Keratinocyte (primary cell): ENCODE data around the gene PWWP2B. TPM values are rescaled to one million over a fixed set of nuclear protein-coding genes. Genes with fewer than 3 reads are reported as not detected.

Source experiments
- DNase-seq: peaks from one replicate; pipeline ENCODE4 v3.0.0-alpha.2; 2011; ENCODE audit warnings: low read depth, missing footprints, low spot score
- FAIRE-seq: peaks from 2 replicates; lab custom pipeline; 2011; peaks lifted over from hg19 to GRCh38; lab: Jason Lieb, UNC
- H2AFZ ChIP-seq: 2 replicates; pipeline ENCODE4 v1.6.0; 2012; ENCODE audit warnings: low read length, control low read depth, inconsistent platforms; ENCODE audit not compliant: control insufficient read depth
- H3K27ac ChIP-seq: 2 replicates; pipeline ENCODE4 v1.5.1; 2011; ENCODE audit warnings: low read length; ENCODE audit not compliant: control insufficient read depth, insufficient read depth
- H3K27me3 ChIP-seq: 3 replicates; pipeline ENCODE4 v1.6.0; 2011; ENCODE audit warnings: low read length; ENCODE audit not compliant: control insufficient read depth, insufficient read depth; ENCODE audit errors: extremely low read depth
- H3K36me3 ChIP-seq, 2 experiments: 2 replicates in 1 of 2; 3 replicates in 1 of 2; pipeline ENCODE4 v1.5.1; 2011; ENCODE audit warnings: low read length in 2 of 2, mild to moderate bottlenecking in 1 of 2; ENCODE audit not compliant: control insufficient read depth in 2 of 2, insufficient read depth in 2 of 2; ENCODE audit errors: extremely low read depth in 1 of 2
- H3K4me1 ChIP-seq: 3 replicates; pipeline ENCODE4 v1.5.1; 2011; ENCODE audit warnings: low read length; ENCODE audit not compliant: control insufficient read depth, insufficient read depth; ENCODE audit errors: extremely low read depth
- H3K4me2 ChIP-seq: 3 replicates; pipeline ENCODE4 v1.6.0; 2011; ENCODE audit warnings: low read depth, low read length; ENCODE audit not compliant: control insufficient read depth, insufficient read depth; ENCODE audit errors: extremely low read depth
- H3K4me3 ChIP-seq, 3 experiments: fragments of 200-600 bp in 1 of 3; sonication (generic) in 1 of 3; 2 replicates in 2 of 3; 3 replicates in 1 of 3; pipeline ENCODE4 v1.5.1; 2011 to 2016; ENCODE audit warnings: low read length in 3 of 3, mild to moderate bottlenecking in 3 of 3, control low read depth in 2 of 3, inconsistent platforms in 1 of 3, low read depth in 1 of 3, mixed read lengths in 1 of 3, mixed run types in 1 of 3, moderate library complexity in 1 of 3; ENCODE audit not compliant: control insufficient read depth in 2 of 3, insufficient read depth in 2 of 3; ENCODE audit errors: extremely low read depth in 1 of 3
- H3K79me2 ChIP-seq: 2 replicates; pipeline ENCODE4 v1.6.0; 2012; ENCODE audit warnings: low read length; ENCODE audit not compliant: control insufficient read depth, insufficient read depth
- H3K9ac ChIP-seq: 3 replicates; pipeline ENCODE4 v1.6.0; 2011; ENCODE audit warnings: low read length; ENCODE audit not compliant: control insufficient read depth, insufficient read depth; ENCODE audit errors: extremely low read depth
- H3K9me1 ChIP-seq: 3 replicates; pipeline ENCODE4 v1.6.0; 2011; ENCODE audit warnings: low read length; ENCODE audit not compliant: control insufficient read depth, insufficient read depth; ENCODE audit errors: extremely low read depth
- H3K9me3 ChIP-seq: 2 replicates; pipeline ENCODE4 v1.5.1; 2012; ENCODE audit warnings: low read depth, low read length; ENCODE audit not compliant: control insufficient read depth
- H4K20me1 ChIP-seq: 3 replicates; pipeline ENCODE4 v1.6.0; 2011; ENCODE audit warnings: low read length; ENCODE audit not compliant: control insufficient read depth, insufficient read depth; ENCODE audit errors: extremely low read depth
- EZH2 ChIP-seq: IDR thresholded peaks from one replicate; pipeline ENCODE4 v1.6.1; 2012; ENCODE audit warnings: inconsistent platforms, mild to moderate bottlenecking, low read length, moderate library complexity
- dilution Hi-C: fragments of 300-500 bp; cut with MboI; formaldehyde crosslinking; loops from one replicate; pipeline ENCODE4 v1.7.0; 2020; ENCODE audit warnings: low sequenced_read_pairs; ENCODE audit not compliant: extremely low pct_ligation_motif_present
- polyA plus RNA-seq, 5 experiments: library from polyadenylated mRNA; depleted of rRNA in 3 of 5; stranded (reverse) in 3 of 5; stranded (forward) in 1 of 5; unstranded in 1 of 5; fragments of >200 nt; gene quantifications; 1 replicate in 1 of 5; 2 replicates in 3 of 5; 3 replicates in 1 of 5; pipeline versions ENCODE4 v1.2.1 to v1.2.3, GENCODE V29; 2011 to 2012; ENCODE audit warnings: missing spikeins in 2 of 5, low read depth in 1 of 5, low replicate concordance in 1 of 5
- TF ChIP-seq, protein P1 (sequence below), 3 experiments: IDR thresholded peaks in 1 of 3; conservative IDR thresholded peaks in 1 of 3; optimal IDR thresholded peaks in 1 of 3; 2 replicates in 2 of 3; 3 replicates in 1 of 3; pipeline versions ENCODE3 to v1.5.1; 2011; ENCODE audit warnings: low read length in 3 of 3, mild to moderate bottlenecking in 3 of 3, moderate library complexity in 2 of 3, control low read depth in 1 of 3, inconsistent platforms in 1 of 3; ENCODE audit not compliant: insufficient read depth in 2 of 3; ENCODE audit errors: extremely low read depth in 1 of 3

PWWP2B gene
- polyA plus RNA-seq, 1 donor (not counting 4 experiments of a cell fraction or from before 2014, with no cell fraction given), result 3.1 TPM

DNA sequence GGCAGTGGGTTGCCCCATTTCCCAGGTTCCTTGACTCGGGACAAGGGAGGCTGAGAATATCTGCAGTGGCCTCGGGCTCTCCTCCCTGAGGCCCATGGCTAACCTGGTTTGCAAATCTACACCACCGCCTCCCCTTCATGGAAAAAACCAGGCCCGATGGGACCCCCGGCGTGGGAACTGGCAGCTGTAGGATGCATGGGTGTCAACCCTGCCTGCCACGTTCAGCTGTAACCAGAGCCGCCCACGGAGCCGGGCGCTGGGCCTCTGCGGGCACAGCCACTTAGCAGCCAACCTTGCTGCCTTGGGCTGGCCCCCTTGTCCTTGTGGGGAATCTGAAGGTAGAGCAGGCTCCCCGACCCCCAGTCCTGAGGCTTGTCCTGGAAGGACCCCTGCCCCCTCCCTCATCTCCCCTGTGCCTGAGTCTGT, 1.6 kb downstream of the PWWP2B start:
- dilution Hi-C loops, result no loop called here
- H3K27ac ChIP-seq, result peak overlapping the region; percentile 61
- FAIRE-seq (no peak), DNase-seq (no peak)
- no peaks in the 10 kb centered on the region for H3K9me3 ChIP-seq
- H3K79me2 ChIP-seq, result peaks cover 35% of the 10 kb centered on the region
- peaks cover 11% of the 10 kb centered on the region for H3K4me1 ChIP-seq
- peak overlapping the region; percentile 40 to 80 (median 73) for H3K4me3 ChIP-seq
- H3K9ac ChIP-seq, result peak overlapping the region; percentile 84
- H3K27me3 ChIP-seq, result no peaks in the 10 kb centered on the region
- no peaks in the 10 kb centered on the region for H3K9me1 ChIP-seq
- H3K36me3 ChIP-seq, result peaks cover 0 to 4% of the 10 kb centered on the region in 2 experiments
- TF ChIP-seq, protein P1, sequence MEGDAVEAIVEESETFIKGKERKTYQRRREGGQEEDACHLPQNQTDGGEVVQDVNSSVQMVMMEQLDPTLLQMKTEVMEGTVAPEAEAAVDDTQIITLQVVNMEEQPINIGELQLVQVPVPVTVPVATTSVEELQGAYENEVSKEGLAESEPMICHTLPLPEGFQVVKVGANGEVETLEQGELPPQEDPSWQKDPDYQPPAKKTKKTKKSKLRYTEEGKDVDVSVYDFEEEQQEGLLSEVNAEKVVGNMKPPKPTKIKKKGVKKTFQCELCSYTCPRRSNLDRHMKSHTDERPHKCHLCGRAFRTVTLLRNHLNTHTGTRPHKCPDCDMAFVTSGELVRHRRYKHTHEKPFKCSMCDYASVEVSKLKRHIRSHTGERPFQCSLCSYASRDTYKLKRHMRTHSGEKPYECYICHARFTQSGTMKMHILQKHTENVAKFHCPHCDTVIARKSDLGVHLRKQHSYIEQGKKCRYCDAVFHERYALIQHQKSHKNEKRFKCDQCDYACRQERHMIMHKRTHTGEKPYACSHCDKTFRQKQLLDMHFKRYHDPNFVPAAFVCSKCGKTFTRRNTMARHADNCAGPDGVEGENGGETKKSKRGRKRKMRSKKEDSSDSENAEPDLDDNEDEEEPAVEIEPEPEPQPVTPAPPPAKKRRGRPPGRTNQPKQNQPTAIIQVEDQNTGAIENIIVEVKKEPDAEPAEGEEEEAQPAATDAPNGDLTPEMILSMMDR (optimal IDR thresholded peaks at IDR 0.05 in 1 of 3, IDR thresholded peaks at IDR 0.05 in 1 of 3, conservative IDR thresholded peaks at IDR 0.05 in 1 of 3; ENCODE audit: extremely low read depth in 1 of 3, insufficient read depth in 2 of 3, low read length in 3 of 3), result no peak
- TF ChIP-seq EZH2, result no peak
- no peak overlapping the region for H2AFZ ChIP-seq
- peaks cover 3% of the 10 kb centered on the region for H4K20me1 ChIP-seq
- peak overlapping the region; percentile 90 for H3K4me2 ChIP-seq

DNA sequence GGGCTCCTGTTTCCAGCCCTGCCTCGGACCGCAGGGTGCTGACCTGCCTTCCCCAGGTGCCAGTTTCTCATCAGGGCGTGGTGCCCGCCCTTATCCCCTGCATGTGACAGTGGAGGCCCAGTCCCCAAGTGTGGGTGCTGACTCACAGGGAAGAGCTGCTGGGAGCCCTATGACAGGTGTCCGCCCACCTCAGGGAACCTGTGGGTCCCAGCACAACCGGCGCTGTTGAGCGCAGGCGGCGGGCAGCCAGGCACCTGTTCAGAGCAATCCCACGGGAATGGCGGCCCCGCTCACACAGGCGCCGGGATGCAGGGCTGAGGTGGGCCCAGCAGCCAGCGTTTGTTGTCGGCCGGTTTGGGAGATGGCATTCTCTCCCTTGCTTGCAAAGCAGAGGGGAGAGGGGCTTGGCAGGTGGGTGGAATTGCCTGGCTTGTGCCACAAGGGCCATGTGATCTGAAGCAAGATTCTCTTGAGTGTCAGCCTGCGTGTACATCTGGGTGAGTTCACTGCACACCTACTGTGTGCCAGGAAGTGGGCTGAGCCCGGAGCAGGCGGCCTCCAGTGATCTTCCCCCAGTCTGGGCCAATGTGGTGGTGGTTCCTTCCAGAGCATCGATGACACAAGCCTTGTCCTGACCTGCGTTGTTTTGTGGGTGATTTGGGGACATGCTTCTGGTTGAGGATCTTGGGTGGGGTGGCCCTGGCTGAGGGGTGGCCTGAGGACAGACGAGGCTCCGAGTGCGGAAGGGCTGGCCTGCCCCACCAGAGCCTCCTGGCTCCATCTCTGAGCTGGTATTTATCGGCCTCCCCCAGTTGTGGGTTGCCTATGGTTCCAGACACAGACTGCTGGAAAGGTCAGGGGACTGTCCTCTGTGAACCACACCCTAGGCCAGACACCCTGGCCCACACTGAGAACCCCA, 2.4 kb downstream of the PWWP2B start:
- no peak for TF ChIP-seq EZH2
- TF ChIP-seq, protein P1 (optimal IDR thresholded peaks at IDR 0.05 in 1 of 3, IDR thresholded peaks at IDR 0.05 in 1 of 3, conservative IDR thresholded peaks at IDR 0.05 in 1 of 3; ENCODE audit: extremely low read depth in 1 of 3, insufficient read depth in 2 of 3, low read length in 3 of 3), result no peak
- no peak for FAIRE-seq
- H3K27me3 ChIP-seq, result no peaks in the 10 kb centered on the region
- DNase-seq, result no peak
- no peak overlapping the region for H3K4me2 ChIP-seq
- H3K9ac ChIP-seq, result no peak overlapping the region
- H3K27ac ChIP-seq, result no peak overlapping the region
- no peaks in the 10 kb centered on the region for H3K9me1 ChIP-seq
- H2AFZ ChIP-seq, result no peak overlapping the region
- H4K20me1 ChIP-seq, result peaks cover 3% of the 10 kb centered on the region
- H3K4me3 ChIP-seq, result no peak overlapping the region
- H3K79me2 ChIP-seq, result peaks cover 40% of the 10 kb centered on the region
- dilution Hi-C loops, result no loop called here
- H3K9me3 ChIP-seq, result no peaks in the 10 kb centered on the region
- peaks cover 0 to 5% of the 10 kb centered on the region in 2 experiments for H3K36me3 ChIP-seq
- peaks cover 19% of the 10 kb centered on the region for H3K4me1 ChIP-seq
